Neural cell (in vitro differentiated cells): ENCODE results near the gene PPP2R5D. TPM values are rescaled to one million over a fixed set of nuclear protein-coding genes. Genes with fewer than 3 reads are reported as not detected.

Source experiments
- H2AFZ ChIP-seq: fragments of 200-600, 300-800 bp; sonication (generic), shearing (Covaris generic); 2 replicates; pipeline ENCODE4 v1.6.0; 2014; ENCODE audit warnings: low read depth, mild to moderate bottlenecking, antibody characterized with exemption, low read length, moderate library complexity
- H3F3A ChIP-seq: fragments of 200-600 bp; shearing (Covaris generic); 2 replicates; pipeline ENCODE4 v1.6.1; 2016; ENCODE audit warnings: mild to moderate bottlenecking, moderate library complexity, mixed read lengths, antibody characterized with exemption, low read length; ENCODE audit not compliant: insufficient read depth, poor library complexity, severe bottlenecking
- H3K27ac ChIP-seq: fragments of 200-600, 300-800 bp; sonication (generic), shearing (Covaris generic); 2 replicates; pipeline ENCODE4 v1.5.1; 2014; ENCODE audit warnings: mild to moderate bottlenecking, low read length, moderate library complexity
- H3K27me3 ChIP-seq: fragments of 300-800, 200-600 bp; sonication (generic), shearing (Covaris generic); 2 replicates; pipeline ENCODE4 v1.6.0; 2014; ENCODE audit warnings: mild to moderate bottlenecking, low read depth, low read length, moderate library complexity; ENCODE audit not compliant: insufficient read depth
- H3K36me3 ChIP-seq: fragments of 300-800, 200-600 bp; sonication (generic), shearing (Covaris generic); 2 replicates; pipeline ENCODE4 v1.5.1; 2014; ENCODE audit warnings: mild to moderate bottlenecking, antibody characterized with exemption, low read length, moderate library complexity; ENCODE audit not compliant: insufficient read depth
- H3K4me2 ChIP-seq: fragments of 300-800, 200-600 bp; sonication (generic), shearing (Covaris generic); 2 replicates; pipeline ENCODE4 v1.6.0; 2014; ENCODE audit warnings: mild to moderate bottlenecking, low read length
- H3K4me3 ChIP-seq: fragments of 300-800, 200-600 bp; sonication (generic), shearing (Covaris generic); 2 replicates; pipeline ENCODE4 v1.5.1; 2014; ENCODE audit warnings: mild to moderate bottlenecking, low read length, moderate library complexity
- H3K79me2 ChIP-seq: fragments of 200-600 bp; shearing (Covaris generic); replicated peaks from 2 replicates; pipeline ENCODE4 v1.6.0; 2014; ENCODE audit warnings: mild to moderate bottlenecking, low read length, moderate library complexity; ENCODE audit not compliant: insufficient read depth
- H3K9ac ChIP-seq: fragments of 300-800, 200-600 bp; sonication (generic), shearing (Covaris generic); 2 replicates; pipeline ENCODE4 v1.6.1; 2016; ENCODE audit warnings: mild to moderate bottlenecking, low read length, mixed read lengths
- H3K9me2 ChIP-seq: fragments of 200-600 bp; shearing (Covaris generic); 2 replicates; pipeline ENCODE4 v1.6.1; 2016; ENCODE audit warnings: mild to moderate bottlenecking, low read length, mixed read lengths; ENCODE audit not compliant: insufficient read depth
- H3K9me3 ChIP-seq: fragments of 200-600, 300-800 bp; sonication (generic), shearing (Covaris generic); 2 replicates; pipeline ENCODE4 v1.6.1; 2016; ENCODE audit warnings: mild to moderate bottlenecking, mixed run types, low read length, moderate library complexity, mixed read lengths
- H4K20me1 ChIP-seq: fragments of 200-600 bp; shearing (Covaris generic); 2 replicates; pipeline ENCODE4 v1.6.1; 2016; ENCODE audit warnings: mild to moderate bottlenecking, mixed run types; ENCODE audit not compliant: insufficient read depth
- EP300 ChIP-seq: fragments of 450-650 bp; conservative IDR thresholded peaks from 2 replicates; pipeline ENCODE4 v1.6.1; 2014; ENCODE audit warnings: antibody characterized with exemption, mild to moderate bottlenecking, moderate library complexity; ENCODE audit not compliant: poor library complexity, severe bottlenecking
- EZH2 ChIP-seq: fragments of 200-600, 300-800 bp; shearing (Covaris generic), sonication (generic); IDR thresholded peaks from 2 replicates; pipeline ENCODE4 v1.6.1; 2014; ENCODE audit warnings: antibody characterized with exemption, low read length, borderline replicate concordance, mild to moderate bottlenecking; ENCODE audit not compliant: insufficient read depth, poor library complexity, severe bottlenecking
- MXI1 ChIP-seq: fragments of 450-650 bp; conservative IDR thresholded peaks from 2 replicates; pipeline ENCODE4 v1.6.1; 2014; ENCODE audit warnings: antibody characterized with exemption, mild to moderate bottlenecking; ENCODE audit not compliant: poor library complexity, severe bottlenecking
- POLR2AphosphoS5 ChIP-seq: IDR thresholded peaks from 2 replicates; pipeline ENCODE4 v1.6.1; 2012
- RAD21 ChIP-seq: fragments of 450-650 bp; conservative IDR thresholded peaks from 2 replicates; pipeline ENCODE4 v1.6.1; 2014; ENCODE audit warnings: antibody characterized with exemption, mild to moderate bottlenecking, moderate library complexity
- SMC3 ChIP-seq: fragments of 450-650 bp; conservative IDR thresholded peaks from 2 replicates; pipeline ENCODE4 v1.6.1; 2014; ENCODE audit warnings: antibody characterized with exemption, mild to moderate bottlenecking, moderate library complexity; ENCODE audit not compliant: poor library complexity
- TAF1 ChIP-seq: IDR thresholded peaks from 2 replicates; pipeline ENCODE4 v1.6.1; 2012; ENCODE audit warnings: low read depth
- polyA plus RNA-seq: library from polyadenylated mRNA; depleted of rRNA; stranded (reverse); fragments of >200 nt; gene quantifications from 2 replicates; pipeline ENCODE4 v1.2.3, GENCODE V29; 2014
- TF ChIP-seq, protein P1 (sequence below): fragments of 450-650 bp; IDR thresholded peaks from 2 replicates; pipeline ENCODE4 v1.5.1; 2014; ENCODE audit warnings: antibody characterized with exemption, mild to moderate bottlenecking, moderate library complexity; ENCODE audit not compliant: poor library complexity, severe bottlenecking
- TF ChIP-seq, protein P2 (sequence below): IDR thresholded peaks from 2 replicates; pipeline ENCODE4 v1.6.1; 2012; ENCODE audit warnings: borderline replicate concordance

Gene PPP2R5D
- polyA plus RNA-seq, 1 donor from 2014 or later: 41.1 TPM

DNA sequence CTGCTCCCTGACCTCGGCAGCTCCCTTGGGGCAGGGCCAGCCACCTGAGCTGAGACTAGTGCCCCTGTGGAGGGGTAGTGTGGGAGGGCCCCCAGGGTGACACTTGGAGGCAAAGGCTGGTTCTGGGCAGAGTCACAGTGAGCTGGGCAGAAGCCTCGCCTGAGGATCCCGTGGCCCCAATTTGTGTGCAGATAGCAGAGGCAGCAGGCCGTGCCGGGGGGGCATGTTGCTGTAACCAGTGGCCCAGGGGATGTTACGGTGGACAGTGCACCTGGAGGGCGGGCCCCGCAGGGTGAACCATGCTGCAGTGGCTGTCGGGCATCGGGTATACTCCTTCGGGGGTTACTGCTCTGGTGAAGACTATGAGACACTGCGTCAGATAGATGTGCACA lies 32.6 kb downstream of the PPP2R5D start:
- no peaks in the 10 kb centered on the region for H3K9me2 ChIP-seq

DNA sequence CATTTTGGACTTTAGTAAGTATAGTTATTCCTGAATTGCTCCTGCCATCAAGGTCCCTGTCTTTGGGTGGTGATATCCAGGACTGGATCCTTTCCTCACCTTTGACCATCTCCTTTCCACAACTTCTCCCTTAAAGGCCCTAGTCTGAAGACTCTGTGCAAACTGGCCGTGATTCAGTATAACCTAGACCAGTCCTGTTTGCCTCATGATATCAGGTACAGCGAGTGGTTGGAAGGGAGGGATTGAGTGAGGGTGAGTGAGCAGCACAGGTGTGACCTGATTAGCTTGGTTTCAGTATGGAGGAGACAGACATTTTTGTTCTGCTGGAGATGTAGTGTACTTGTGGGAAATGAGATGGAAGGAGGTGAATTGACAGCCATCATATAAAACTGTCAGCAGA lies 34.8 kb downstream of the PPP2R5D start:
- no peaks in the 10 kb centered on the region for H3F3A ChIP-seq
- no peak overlapping the region for H3K27ac ChIP-seq
- H3K9me3 ChIP-seq: no peaks in the 10 kb centered on the region
- no peaks in the 10 kb centered on the region for H3K27me3 ChIP-seq
- no peak for TF ChIP-seq RAD21
- no peak for TF ChIP-seq POLR2AphosphoS5
- TF ChIP-seq, protein P1, sequence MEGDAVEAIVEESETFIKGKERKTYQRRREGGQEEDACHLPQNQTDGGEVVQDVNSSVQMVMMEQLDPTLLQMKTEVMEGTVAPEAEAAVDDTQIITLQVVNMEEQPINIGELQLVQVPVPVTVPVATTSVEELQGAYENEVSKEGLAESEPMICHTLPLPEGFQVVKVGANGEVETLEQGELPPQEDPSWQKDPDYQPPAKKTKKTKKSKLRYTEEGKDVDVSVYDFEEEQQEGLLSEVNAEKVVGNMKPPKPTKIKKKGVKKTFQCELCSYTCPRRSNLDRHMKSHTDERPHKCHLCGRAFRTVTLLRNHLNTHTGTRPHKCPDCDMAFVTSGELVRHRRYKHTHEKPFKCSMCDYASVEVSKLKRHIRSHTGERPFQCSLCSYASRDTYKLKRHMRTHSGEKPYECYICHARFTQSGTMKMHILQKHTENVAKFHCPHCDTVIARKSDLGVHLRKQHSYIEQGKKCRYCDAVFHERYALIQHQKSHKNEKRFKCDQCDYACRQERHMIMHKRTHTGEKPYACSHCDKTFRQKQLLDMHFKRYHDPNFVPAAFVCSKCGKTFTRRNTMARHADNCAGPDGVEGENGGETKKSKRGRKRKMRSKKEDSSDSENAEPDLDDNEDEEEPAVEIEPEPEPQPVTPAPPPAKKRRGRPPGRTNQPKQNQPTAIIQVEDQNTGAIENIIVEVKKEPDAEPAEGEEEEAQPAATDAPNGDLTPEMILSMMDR: no peak
- no peak for TF ChIP-seq SMC3
- TF ChIP-seq, protein P2, sequence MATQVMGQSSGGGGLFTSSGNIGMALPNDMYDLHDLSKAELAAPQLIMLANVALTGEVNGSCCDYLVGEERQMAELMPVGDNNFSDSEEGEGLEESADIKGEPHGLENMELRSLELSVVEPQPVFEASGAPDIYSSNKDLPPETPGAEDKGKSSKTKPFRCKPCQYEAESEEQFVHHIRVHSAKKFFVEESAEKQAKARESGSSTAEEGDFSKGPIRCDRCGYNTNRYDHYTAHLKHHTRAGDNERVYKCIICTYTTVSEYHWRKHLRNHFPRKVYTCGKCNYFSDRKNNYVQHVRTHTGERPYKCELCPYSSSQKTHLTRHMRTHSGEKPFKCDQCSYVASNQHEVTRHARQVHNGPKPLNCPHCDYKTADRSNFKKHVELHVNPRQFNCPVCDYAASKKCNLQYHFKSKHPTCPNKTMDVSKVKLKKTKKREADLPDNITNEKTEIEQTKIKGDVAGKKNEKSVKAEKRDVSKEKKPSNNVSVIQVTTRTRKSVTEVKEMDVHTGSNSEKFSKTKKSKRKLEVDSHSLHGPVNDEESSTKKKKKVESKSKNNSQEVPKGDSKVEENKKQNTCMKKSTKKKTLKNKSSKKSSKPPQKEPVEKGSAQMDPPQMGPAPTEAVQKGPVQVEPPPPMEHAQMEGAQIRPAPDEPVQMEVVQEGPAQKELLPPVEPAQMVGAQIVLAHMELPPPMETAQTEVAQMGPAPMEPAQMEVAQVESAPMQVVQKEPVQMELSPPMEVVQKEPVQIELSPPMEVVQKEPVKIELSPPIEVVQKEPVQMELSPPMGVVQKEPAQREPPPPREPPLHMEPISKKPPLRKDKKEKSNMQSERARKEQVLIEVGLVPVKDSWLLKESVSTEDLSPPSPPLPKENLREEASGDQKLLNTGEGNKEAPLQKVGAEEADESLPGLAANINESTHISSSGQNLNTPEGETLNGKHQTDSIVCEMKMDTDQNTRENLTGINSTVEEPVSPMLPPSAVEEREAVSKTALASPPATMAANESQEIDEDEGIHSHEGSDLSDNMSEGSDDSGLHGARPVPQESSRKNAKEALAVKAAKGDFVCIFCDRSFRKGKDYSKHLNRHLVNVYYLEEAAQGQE: no peak
- TF ChIP-seq TAF1: no peak
- TF ChIP-seq EP300: no peak
- TF ChIP-seq MXI1: no peak
- H3K79me2 ChIP-seq: peaks cover 32% of the 10 kb centered on the region
- H4K20me1 ChIP-seq: no peaks in the 10 kb centered on the region
- no peaks in the 10 kb centered on the region for H3K9me2 ChIP-seq
- no peaks in the 10 kb centered on the region for H3K36me3 ChIP-seq
- no peak overlapping the region for H3K4me2 ChIP-seq
- H3K9ac ChIP-seq: no peak overlapping the region
- no peak overlapping the region for H2AFZ ChIP-seq
- H3K4me3 ChIP-seq: no peak overlapping the region

More for the DNA sequence above, 32.6 kb downstream of the PPP2R5D start:
- TF ChIP-seq SMC3 (no peak), EP300 (no peak), EZH2 (no peak), TAF1 (no peak), RAD21 (no peak), MXI1 (no peak), POLR2AphosphoS5 (no peak)
- TF ChIP-seq, protein P1: no peak
- TF ChIP-seq, protein P2: no peak
- Histone ChIP-seq H3K9me3 (no peaks in the 10 kb centered on the region), H3K36me3 (no peaks in the 10 kb centered on the region), H2AFZ (no peak overlapping the region), H4K20me1 (no peaks in the 10 kb centered on the region), H3K27me3 (no peaks in the 10 kb centered on the region), H3K9ac (no peak overlapping the region), H3K27ac (no peak overlapping the region), H3K4me3 (no peak overlapping the region), H3K79me2 (peaks cover 33% of the 10 kb centered on the region), H3F3A (no peaks in the 10 kb centered on the region), H3K4me2 (no peak overlapping the region)
